CD4-positive, alpha-beta T cell treated with Interleukin-6 at 100 ng/mL for 8 hours (primary cell): ENCODE data around the gene TMEM165.

Source experiments
- DNase-seq: peaks from one replicate; pipeline ENCODE4 v3.0.0-alpha.2; 2020; ENCODE audit warnings: mixed read lengths, low spot score

Gene TMEM165

DNA sequence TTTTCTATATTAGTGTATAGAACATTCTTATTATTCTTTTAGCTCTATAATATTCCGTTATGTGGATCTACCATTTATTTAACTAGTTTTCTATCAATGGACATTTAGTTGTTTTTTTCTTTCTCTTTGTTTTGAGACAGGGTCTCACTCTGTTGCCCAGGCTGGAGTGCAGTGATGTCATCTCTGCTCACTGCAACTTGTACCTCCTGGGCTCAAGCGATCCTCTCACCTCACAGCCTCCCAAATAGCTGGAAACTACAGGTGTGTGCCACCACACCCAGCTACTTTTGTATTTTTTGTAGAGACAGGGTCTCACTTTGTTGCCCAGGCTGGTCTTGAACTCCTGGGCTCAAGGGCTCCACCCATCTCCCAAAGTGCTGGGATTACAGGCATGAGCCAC is 10.8 kb downstream of the TMEM165 start:
- DNase-seq = no peak

GRCh38 chr4:55407119-55407518 is 11.4 kb downstream of the TMEM165 start:
- no peak for DNase-seq

GRCh38 chr4:55407764-55408163 is 12.0 kb downstream of the TMEM165 start:
- DNase-seq = no peak

DNA sequence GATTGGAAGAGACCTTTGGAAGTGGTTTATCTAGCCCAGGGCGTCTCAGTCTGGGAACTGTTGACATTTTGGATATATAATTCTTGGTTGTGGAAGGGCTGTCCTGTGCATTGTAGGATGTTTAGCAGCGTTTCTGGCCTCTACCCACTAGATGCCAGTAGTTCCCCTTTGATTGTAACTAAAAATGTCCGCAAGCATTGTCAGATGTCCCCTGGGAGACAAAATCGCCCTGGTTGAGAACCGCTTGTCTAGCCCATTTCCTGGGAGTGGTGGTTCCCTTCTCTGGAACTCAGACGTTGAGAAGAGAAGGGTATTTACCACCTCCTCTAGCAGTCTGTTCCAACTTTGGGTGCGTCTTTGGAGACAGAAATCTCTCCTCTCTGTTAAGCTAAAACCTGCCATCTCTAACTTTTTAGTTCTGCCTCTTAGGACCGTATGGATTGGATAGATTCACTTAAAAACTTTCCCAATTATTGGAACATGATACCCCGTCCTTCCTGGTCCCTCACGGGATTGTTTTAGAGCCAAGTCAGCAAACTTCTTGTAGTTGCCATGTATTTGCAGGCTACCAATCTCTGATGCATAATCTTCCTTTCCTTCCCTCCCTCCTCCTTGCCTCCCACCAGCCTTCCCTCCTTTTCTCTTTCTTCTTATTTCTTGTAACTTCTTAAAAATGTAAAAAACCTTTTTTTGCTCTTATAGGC is 13.9 kb downstream of the TMEM165 start:
- DNase-seq = no peak

GRCh38 chr4:55410431-55410830 is 14.7 kb downstream of the TMEM165 start:
- no peak for DNase-seq

DNA sequence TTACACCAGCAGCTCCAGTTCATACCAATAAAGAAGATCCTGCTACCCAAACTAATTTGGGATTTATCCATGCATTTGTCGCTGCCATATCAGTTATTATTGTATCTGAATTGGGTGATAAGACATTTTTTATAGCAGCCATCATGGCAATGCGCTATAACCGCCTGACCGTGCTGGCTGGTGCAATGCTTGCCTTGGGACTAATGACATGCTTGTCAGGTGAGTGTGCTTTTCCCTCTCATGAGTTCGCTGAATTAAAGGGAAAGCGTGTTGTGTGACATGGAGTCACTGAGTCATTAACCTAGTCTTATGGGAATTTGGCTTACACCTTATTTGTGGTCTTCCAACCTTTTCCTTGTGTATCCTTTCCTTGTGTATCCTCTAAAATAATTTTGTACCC is 15.9 kb downstream of the TMEM165 start:
- DNase-seq = no peak

- DNase-seq = no peak
Measured at GRCh38 chr4:55416176-55416575, 20.4 kb downstream of the TMEM165 start.

DNA sequence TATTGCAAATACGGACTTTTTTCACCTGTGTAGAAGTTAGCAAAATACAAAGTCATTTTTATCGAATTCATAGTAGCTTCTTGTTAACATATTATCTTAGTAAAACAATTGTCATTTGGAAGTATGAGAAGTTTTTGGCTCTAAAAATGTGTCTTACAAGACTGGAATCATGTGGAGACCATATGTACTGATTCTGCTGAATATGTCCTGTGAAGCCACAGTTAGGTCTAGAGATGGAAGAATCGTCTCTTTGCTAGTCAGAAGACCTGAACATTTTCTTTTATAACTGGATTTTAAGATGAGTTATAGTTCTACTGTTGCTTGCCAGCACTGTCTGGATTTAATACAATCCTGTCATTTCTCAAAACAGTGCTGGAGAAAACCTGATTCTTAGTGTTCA is 29.0 kb downstream of the TMEM165 start:
- DNase-seq = no peak

GRCh38 chr4:55431710-55432336 is 36.1 kb downstream of the TMEM165 start:
- no peak for DNase-seq

DNA sequence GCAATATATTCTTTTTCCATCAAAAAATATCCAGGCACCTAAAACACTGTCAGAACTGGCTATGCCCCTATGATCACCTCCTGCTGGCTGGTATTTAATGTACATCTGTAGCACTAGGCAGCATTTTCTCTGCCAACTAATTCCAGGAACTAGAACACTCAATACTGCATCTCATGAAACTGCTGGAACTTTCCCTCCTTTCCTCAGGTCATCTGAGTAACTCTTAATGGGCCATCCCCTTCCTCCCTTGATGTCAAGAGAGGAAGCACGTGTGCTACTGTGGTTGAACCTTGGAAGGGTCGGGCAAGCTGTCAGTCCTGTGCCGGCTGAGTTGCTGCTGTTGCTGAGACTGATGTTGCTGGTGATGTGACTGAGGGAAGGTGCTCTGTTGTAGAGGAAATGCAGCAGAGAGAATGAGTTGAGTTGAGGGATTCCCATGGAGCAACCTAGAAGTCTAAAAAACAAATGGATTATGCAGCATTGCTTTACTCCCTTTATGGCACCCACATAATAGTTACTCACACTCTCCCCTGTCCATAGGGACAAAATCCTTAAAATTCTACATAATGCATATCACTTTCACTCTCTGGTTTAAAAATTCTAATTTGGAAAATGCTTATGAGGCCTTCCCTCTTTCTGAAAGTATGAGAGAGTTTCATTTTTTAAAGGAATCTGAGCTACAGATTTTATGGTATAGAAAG is 39.5 kb downstream of the TMEM165 start:
- peak; percentile 16 for DNase-seq

GRCh38 chr4:55437356-55437796 is 41.6 kb downstream of the TMEM165 start:
- no peak for DNase-seq

DNA sequence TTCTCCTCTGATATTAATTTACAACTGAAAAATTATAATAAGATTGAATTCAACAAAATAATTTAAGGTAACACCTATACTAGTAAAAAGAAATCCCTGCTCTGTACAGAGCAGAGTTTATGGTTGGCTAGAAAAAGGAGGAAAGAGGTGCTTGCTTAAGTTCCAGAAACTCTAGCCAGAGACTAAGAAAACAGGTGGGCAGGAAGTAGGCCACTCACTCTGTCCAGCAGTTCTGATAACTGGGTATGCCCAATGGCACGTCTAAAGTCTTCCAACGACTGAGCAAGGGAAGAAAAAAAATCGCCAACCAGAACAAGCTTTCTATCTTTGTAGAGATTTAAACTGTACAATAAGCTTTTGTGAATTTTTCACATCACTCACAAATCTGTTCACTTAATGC is 42.1 kb downstream of the TMEM165 start:
- no peak for DNase-seq

GRCh38 chr4:55438314-55438713 is 42.6 kb downstream of the TMEM165 start:
- DNase-seq = no peak

- no peak for DNase-seq
Measured at GRCh38 chr4:55439023-55439422, 43.3 kb downstream of the TMEM165 start.

- DNase-seq = no peak
Measured at GRCh38 chr4:55440786-55441185, 45.0 kb downstream of the TMEM165 start.

GRCh38 chr4:55442541-55442940 is 46.8 kb downstream of the TMEM165 start:
- no peak for DNase-seq

DNA sequence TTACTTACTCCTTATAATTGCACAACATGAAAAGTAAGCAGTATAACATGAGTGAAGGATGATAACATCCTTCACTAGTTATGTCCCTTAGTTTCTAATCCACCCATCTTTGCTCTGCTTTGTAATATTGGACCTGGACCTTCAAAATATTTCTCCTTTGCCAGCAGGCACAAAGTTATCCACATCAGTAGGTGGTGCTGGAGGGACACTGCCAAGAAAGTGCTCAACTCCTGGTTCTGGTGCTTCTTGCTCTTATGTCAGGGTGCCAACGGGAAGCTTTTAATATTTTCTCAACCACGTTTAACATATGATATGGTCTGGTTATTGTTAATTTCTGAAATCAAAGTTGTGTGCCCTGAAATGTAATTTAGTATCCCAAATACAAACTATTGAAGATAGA is 49.1 kb downstream of the TMEM165 start:
- no peak for DNase-seq

- no peak for DNase-seq
Measured at GRCh38 chr4:55445921-55446577, 50.3 kb downstream of the TMEM165 start.

DNA sequence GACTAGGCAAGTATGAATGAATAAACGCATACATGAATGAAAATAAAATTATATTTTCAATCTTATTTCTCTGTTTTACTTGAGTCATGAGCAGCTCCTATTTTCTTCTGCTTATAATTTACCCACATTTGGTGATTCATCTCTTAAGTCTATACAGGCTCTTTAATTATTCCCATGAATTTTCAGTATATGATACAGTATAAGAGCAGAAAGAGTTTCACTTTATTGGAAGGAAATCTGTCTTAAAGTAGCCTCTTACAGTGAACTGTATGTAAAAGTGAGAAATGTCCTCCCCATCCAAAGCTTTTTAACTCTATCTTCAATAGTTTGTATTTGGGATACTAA is 50.8 kb downstream of the TMEM165 start:
- no peak for DNase-seq

GRCh38 chr4:55447108-55447708 is 51.5 kb downstream of the TMEM165 start:
- no peak for DNase-seq

GRCh38 chr4:55447831-55448230 is 52.1 kb downstream of the TMEM165 start:
- DNase-seq = no peak

DNA sequence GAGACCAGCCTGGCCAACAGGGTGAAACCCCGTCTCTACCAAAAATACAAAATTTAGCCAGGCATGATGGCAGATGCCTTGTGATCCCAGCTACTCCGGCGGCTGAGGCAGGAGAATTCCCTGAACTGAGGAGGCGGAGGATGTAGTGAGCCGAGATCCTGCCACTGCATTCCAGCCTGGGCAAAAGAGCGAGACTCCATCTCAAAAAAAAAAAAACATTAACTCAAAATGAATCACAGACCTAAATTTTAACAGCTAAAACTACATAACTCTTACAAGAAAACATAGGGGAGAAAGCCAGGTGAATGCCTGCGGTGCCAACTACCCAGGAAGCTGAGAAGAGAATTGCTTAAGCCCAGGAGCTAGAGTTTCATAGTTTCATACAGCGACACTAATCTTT is 54.8 kb downstream of the TMEM165 start:
- DNase-seq = no peak
